ENCODE results near the gene CDC37. TPM values are rescaled to one million over a fixed set of nuclear protein-coding genes. Genes with fewer than 3 reads are reported as not detected.

The CDC37 gene
- total RNA-seq, 1 experiment from 2014 or later: 154 TPM

- DNase-seq: no peak
- Histone ChIP-seq H3K9me3 (no peaks in the 10 kb centered on the region), H3K4me3 (ENCODE audit: low read depth, low read length) (no peak overlapping the region), H3K27me3 (replicated peaks; ENCODE audit: control insufficient read depth, insufficient read depth, low read length) (no peaks in the 10 kb centered on the region), H3K36me3 (ENCODE audit: control insufficient read depth, insufficient read depth, low read length) (no peaks in the 10 kb centered on the region), H3K4me1 (no peaks in the 10 kb centered on the region)
- BruUV-seq (replicated peaks): no TSS peak
- Mint-ChIP-seq H3K4me3 (ENCODE audit: unreplicated experiment) (peak overlapping the region; percentile 76), H3K4me1 (ENCODE audit: low read depth, unreplicated experiment) (no peaks in the 10 kb centered on the region), H3K36me3 (ENCODE audit: insufficient read depth, unreplicated experiment) (no peaks in the 10 kb centered on the region), H3K27ac (ENCODE audit: unreplicated experiment) (no peak overlapping the region), H3K27me3 (ENCODE audit: insufficient read depth, unreplicated experiment) (peaks cover 9% of the 10 kb centered on the region), H3K9me3 (ENCODE audit: unreplicated experiment) (no peaks in the 10 kb centered on the region)
- no peak for TF ChIP-seq CTCF (IDR thresholded peaks at IDR 0.05; ENCODE audit: insufficient read depth in 1 of 2, low read depth in 1 of 2, low read length in 1 of 2, severe bottlenecking in 1 of 2, unreplicated experiment in 1 of 2)
- CTCF ChIA-PET: no interaction called here
- POLR2A ChIA-PET: interaction anchor here (0.7 kb wide), 1 partner anchor 328 kb away, joined by 8 read pairs; no protein-coding TSS in a partner anchor
- intact Hi-C loops (cut with micrococcal nuclease; ENCODE audit: unreplicated experiment): no loop called here
Observed at GRCh38 chr19:10431943-10432735, 28.8 kb upstream of the CDC37 start.

DNA sequence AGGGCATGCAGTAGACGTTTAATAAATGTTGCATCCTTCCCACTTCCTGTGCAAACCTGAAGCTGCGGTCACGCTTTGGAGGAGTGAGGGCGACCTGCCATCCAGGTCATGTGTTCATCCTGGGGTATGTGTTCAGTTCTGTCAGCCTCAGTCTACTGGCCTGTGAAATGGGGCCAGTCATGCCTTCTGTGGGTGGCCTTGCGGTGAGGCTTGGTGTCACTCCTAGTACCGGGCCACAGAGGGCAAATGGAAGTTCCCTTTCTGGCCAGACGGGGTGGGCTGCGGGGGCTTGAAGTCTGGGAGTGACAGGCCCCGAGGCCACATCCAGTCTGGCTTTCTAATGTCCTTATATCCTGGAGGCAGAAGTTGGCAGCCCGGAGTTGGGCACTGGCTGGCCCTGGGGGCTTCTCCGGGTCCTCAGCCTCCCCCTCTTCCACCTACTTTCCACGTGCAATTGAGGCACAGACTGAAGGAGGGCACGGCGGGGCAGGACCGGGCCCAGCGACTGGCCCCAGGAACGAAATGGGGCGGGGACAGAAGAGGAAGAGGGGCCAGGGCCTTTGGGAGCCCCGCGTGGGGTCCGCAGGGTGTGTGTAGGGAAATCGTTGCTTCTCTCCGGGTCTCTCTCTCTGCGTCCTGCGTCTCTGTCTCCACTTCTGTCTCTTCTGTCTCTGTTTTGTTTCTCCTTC, 28.1 kb upstream of the CDC37 start:
- Mint-ChIP-seq H3K9me3 (ENCODE audit: unreplicated experiment) (no peaks in the 10 kb centered on the region), H3K4me3 (ENCODE audit: unreplicated experiment) (peak overlapping the region; percentile 76), H3K4me1 (ENCODE audit: low read depth, unreplicated experiment) (no peaks in the 10 kb centered on the region), H3K36me3 (ENCODE audit: insufficient read depth, unreplicated experiment) (no peaks in the 10 kb centered on the region), H3K27me3 (ENCODE audit: insufficient read depth, unreplicated experiment) (peaks cover 11% of the 10 kb centered on the region), H3K27ac (ENCODE audit: unreplicated experiment) (no peak overlapping the region)
- DNase-seq: no peak
- H3K27me3 ChIP-seq (replicated peaks; ENCODE audit: control insufficient read depth, insufficient read depth, low read length): no peaks in the 10 kb centered on the region
- ChIA-PET CTCF (interaction anchor here (0.6 kb wide), 1 partner anchor 31 kb away, joined by 4 read pairs; no protein-coding TSS in a partner anchor), POLR2A (interaction anchor here (0.7 kb wide), 1 partner anchor 327 kb away, joined by 8 read pairs; no protein-coding TSS in a partner anchor)
- H3K4me1 ChIP-seq: no peaks in the 10 kb centered on the region
- intact Hi-C loops (cut with micrococcal nuclease; ENCODE audit: unreplicated experiment): no loop called here
- no peaks in the 10 kb centered on the region for H3K9me3 ChIP-seq
- TF ChIP-seq CTCF (IDR thresholded peaks at IDR 0.05; ENCODE audit: insufficient read depth in 1 of 2, low read depth in 1 of 2, low read length in 1 of 2, severe bottlenecking in 1 of 2, unreplicated experiment in 1 of 2): no peak
- H3K4me3 ChIP-seq (ENCODE audit: low read depth, low read length): peak overlapping the region; percentile 48
- no TSS peak for BruUV-seq (replicated peaks)
- no peaks in the 10 kb centered on the region for H3K36me3 ChIP-seq (ENCODE audit: control insufficient read depth, insufficient read depth, low read length)

DNA sequence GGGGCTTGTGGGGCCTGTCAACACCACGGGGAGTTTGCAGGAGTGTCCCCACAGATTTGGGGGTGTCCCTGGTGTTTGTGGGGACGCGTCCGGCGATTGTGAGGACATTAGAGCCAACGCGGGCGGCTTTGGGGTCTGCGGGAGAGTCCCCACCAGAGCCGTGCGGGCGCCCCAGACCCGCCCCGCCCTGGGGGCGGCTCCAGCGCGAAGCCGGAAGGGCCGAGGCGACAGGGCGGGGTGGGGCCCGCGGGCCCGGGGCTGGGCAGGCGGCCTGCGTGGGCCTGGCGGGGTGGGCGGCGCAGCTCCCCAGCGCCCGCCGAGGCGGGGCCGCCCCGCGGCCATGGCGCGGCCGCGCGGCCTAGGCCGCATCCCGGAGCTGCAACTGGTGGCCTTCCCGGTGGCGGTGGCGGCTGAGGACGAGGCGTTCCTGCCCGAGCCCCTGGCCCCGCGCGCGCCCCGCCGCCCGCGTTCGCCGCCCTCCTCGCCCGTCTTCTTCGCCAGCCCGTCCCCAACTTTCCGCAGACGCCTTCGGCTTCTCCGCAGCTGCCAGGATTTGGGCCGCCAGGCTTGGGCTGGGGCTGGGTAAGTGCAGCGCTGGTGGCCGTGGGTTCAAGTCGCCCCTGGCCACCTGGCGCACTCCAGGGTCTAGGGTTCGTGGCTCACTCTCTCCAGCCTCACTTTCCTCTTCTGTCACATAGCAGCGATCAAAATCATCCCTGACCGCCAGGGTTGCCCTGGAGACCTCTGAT, 27.3 kb upstream of the CDC37 start:
- H3K9me3 ChIP-seq: no peaks in the 10 kb centered on the region
- POLR2A ChIA-PET: interaction anchor here (0.5 kb wide), 1 partner anchor 10 kb away, joined by 4 read pairs; no protein-coding TSS in a partner anchor
- intact Hi-C loops (cut with micrococcal nuclease; ENCODE audit: unreplicated experiment): no loop called here
- no peak overlapping the region for H3K27ac Mint-ChIP-seq (ENCODE audit: unreplicated experiment)
- H3K27me3 Mint-ChIP-seq (ENCODE audit: insufficient read depth, unreplicated experiment): peaks cover 11% of the 10 kb centered on the region
- no peak for DNase-seq
- H3K27me3 ChIP-seq (replicated peaks; ENCODE audit: control insufficient read depth, insufficient read depth, low read length): no peaks in the 10 kb centered on the region
- H3K4me3 ChIP-seq (ENCODE audit: low read depth, low read length): peak overlapping the region; percentile 48
- H3K4me1 ChIP-seq: no peaks in the 10 kb centered on the region
- H3K36me3 Mint-ChIP-seq (ENCODE audit: insufficient read depth, unreplicated experiment): no peaks in the 10 kb centered on the region
- H3K36me3 ChIP-seq (ENCODE audit: control insufficient read depth, insufficient read depth, low read length): no peaks in the 10 kb centered on the region
- TF ChIP-seq CTCF (IDR thresholded peaks at IDR 0.05; ENCODE audit: insufficient read depth in 1 of 2, low read depth in 1 of 2, low read length in 1 of 2, severe bottlenecking in 1 of 2, unreplicated experiment in 1 of 2): no peak
- H3K9me3 Mint-ChIP-seq (ENCODE audit: unreplicated experiment): no peaks in the 10 kb centered on the region
- CTCF ChIA-PET: interaction anchor here (0.6 kb wide), 2 partner anchors 30 to 210 kb away, joined by 3 to 4 read pairs; no protein-coding TSS in a partner anchor
- no TSS peak for BruUV-seq (replicated peaks)
- peak overlapping the region; percentile 76 for H3K4me3 Mint-ChIP-seq (ENCODE audit: unreplicated experiment)
- H3K4me1 Mint-ChIP-seq (ENCODE audit: low read depth, unreplicated experiment): no peaks in the 10 kb centered on the region
